Transverse colon (tissue), 3 donors: Measurements from ENCODE around the gene MYH11.

Experiments used
- CTCF ChIP-seq, 5 experiments: fragments of 200-600 bp in 3 of 5; fragments of 450-650 bp in 2 of 5; sonication (generic) in 3 of 5; IDR thresholded peaks; 1 replicate in 2 of 5; 2 replicates in 3 of 5; pipeline ENCODE4 v1.5.1; 2016 to 2017; ENCODE audit warnings: antibody characterized with exemption in 5 of 5, inconsistent platforms in 3 of 5, mild to moderate bottlenecking in 2 of 5, moderate library complexity in 1 of 5
- EP300 ChIP-seq: sonication (generic); formaldehyde crosslinking; IDR thresholded peaks from one replicate; pipeline ENCODE4 v1.6.1; 2017; ENCODE audit warnings: antibody characterized with exemption, low read depth

- TF ChIP-seq CTCF (IDR thresholded peaks at IDR 0.05), result no peak
- TF ChIP-seq EP300, result no peak
Observed at GRCh38 chr16:15729152-15729551, 127.7 kb downstream of the MYH11 start.
